Right lobe of liver (tissue), 6 donors: ENCODE measurements around the gene TXLNG. TPM values are rescaled to one million over a fixed set of nuclear protein-coding genes. Genes with fewer than 3 reads are reported as not detected.
"Not testable (repeated sequence)": the region's sequence is repeated elsewhere in the genome, so short reads cannot be mapped to it uniquely, and the experiment has no call there.

Experiments used
- ATAC-seq, 4 donors: fragments of 200-7000 bp; cut with Tn5 transposase; one replicate each; pipeline ENCODE4 v1.9.1; 2020; ENCODE audit warnings: mild to moderate bottlenecking in 4 of 4, moderate library complexity in 4 of 4
- DNase-seq, 3 donors: peaks; one replicate each; pipeline ENCODE4 v3.0.0-alpha.2; 2020
- H3K27ac ChIP-seq, 3 donors: fragments of 200-600 bp; one replicate each; pipeline ENCODE4 v1.8.0; 2022
- H3K27me3 ChIP-seq, 2 donors: fragments of 200-600 bp; one replicate each; pipeline ENCODE4 v1.8.0; 2022
- H3K36me3 ChIP-seq, 4 donors: fragments of 200-600 bp; sonication (generic) in 1 of 4; one replicate each; pipeline versions ENCODE4 v1.5.1 to v1.8.0; 2017 to 2022; ENCODE audit warnings: control low read depth in 1 of 4
- H3K4me1 ChIP-seq, 4 donors: fragments of 200-600 bp; sonication (generic) in 1 of 4; one replicate each; pipeline versions ENCODE4 v1.5.1 to v1.8.0; 2017 to 2022; ENCODE audit warnings: control low read depth in 1 of 4
- H3K4me3 ChIP-seq, 3 donors: fragments of 200-600 bp; one replicate each; pipeline ENCODE4 v1.8.0; 2022
- H3K9me3 ChIP-seq, 4 donors: fragments of 200-600 bp; sonication (generic) in 1 of 4; one replicate each; pipeline versions ENCODE4 v1.5.1 to v1.8.0; 2017 to 2022; ENCODE audit warnings: control low read depth in 1 of 4
- POLR2A ChIP-seq: fragments of 450-650 bp; IDR thresholded peaks from one replicate; pipeline ENCODE4 v1.6.1; 2017; ENCODE audit warnings: antibody characterized with exemption, mild to moderate bottlenecking
- WGBS: methylation state at CpG from one replicate; pipeline ENCODE4 v1.1.6; 2018; ENCODE audit warnings: low coverage, low lambda C conversion rate; ENCODE audit not compliant: insufficient coverage; ENCODE audit errors: missing lambda C conversion rate; 5-methylcytosine and 5-hydroxymethylcytosine counted together
- intact Hi-C, 2 donors: fragments of 100-400 bp; cut with DNase I; formaldehyde crosslinking; loops; one replicate each; pipeline versions ENCODE4 v1.11.2 to v1.14.1; 2022
- total RNA-seq, 6 experiments: library from RNA; depleted of rRNA in 2 of 6; stranded (reverse); fragments of >200 nt in 2 of 6; fragmentation: NEBNext Ultra II Directional in 3 of 6; extraction: Animal tissue kit (Norgen Biotek cat#: 25700) in 3 of 6; gene quantifications; one replicate each; pipeline versions ENCODE4 v1.1.0 to v1.2.4, GENCODE V29; 2016 to 2023
- TF ChIP-seq, protein P1 (sequence below), 4 donors: fragments of 200-600 bp in 3 of 4; fragments of 450-650 bp in 1 of 4; IDR thresholded peaks; one replicate each; pipeline versions ENCODE4 v1.5.1 to v1.8.0; 2016 to 2022; ENCODE audit warnings: antibody characterized with exemption in 4 of 4, mild to moderate bottlenecking in 2 of 4
- donor health status: DM: no; HTN: yes; CAD: no.
- donor health status: DM: no; HTN: no; CAD: no.
- donor health status: DM: no; HTN: no; CAD: no.
- donor health status: DM: no; HTN: yes; CAD: no.
- donor health status: DM: no; HTN: yes; CAD: no.

TXLNG gene
- total RNA-seq, 6 experiments from 2014 or later, result 3.9 to 9.3 (median 7.3) TPM

DNA sequence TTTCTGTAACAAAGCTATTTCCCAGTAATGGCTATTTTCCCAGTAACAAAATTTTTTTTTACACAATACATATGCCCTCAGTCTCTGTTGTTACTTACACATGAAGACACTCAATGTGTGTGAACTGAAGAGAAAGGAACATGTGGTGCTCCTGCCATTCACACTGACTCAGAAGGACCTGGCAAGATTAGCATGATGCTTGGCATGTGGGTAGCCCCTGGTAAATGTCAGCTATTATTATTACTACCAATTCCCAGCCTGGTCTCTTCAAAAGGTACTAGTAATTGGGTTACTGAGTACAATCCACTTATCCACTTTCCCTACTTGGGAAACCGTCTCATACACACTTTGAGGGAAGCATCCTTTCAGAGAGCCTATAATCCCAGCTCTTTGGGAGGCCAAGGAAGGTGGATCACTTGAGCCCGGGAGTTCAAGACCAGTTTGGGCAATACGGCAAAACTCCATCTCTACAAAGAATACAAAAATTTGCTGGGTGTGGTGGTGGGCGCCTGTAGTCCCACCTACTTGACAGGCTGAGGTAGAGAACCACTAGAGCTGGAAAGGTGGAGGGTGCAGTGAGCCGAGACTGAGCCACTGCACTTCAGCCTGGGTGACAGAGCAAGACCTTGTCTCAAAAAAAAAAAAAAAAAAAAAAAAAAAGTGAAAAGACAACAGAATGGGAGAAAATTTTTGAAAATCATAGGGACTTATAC is 69.3 kb downstream of the TXLNG start:
- TF ChIP-seq POLR2A, result no peak
- TF ChIP-seq, protein P1, sequence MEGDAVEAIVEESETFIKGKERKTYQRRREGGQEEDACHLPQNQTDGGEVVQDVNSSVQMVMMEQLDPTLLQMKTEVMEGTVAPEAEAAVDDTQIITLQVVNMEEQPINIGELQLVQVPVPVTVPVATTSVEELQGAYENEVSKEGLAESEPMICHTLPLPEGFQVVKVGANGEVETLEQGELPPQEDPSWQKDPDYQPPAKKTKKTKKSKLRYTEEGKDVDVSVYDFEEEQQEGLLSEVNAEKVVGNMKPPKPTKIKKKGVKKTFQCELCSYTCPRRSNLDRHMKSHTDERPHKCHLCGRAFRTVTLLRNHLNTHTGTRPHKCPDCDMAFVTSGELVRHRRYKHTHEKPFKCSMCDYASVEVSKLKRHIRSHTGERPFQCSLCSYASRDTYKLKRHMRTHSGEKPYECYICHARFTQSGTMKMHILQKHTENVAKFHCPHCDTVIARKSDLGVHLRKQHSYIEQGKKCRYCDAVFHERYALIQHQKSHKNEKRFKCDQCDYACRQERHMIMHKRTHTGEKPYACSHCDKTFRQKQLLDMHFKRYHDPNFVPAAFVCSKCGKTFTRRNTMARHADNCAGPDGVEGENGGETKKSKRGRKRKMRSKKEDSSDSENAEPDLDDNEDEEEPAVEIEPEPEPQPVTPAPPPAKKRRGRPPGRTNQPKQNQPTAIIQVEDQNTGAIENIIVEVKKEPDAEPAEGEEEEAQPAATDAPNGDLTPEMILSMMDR (IDR thresholded peaks at IDR 0.05), result no peak
- Histone ChIP-seq H3K4me1 (no peaks in the 10 kb centered on the region), H3K27ac (no peak overlapping the region), H3K4me3 (no peak overlapping the region), H3K36me3 (peaks cover 0 to 23% (median 0%) of the 10 kb centered on the region in 4 donors), H3K27me3 (no peaks in the 10 kb centered on the region), H3K9me3 (no peaks in the 10 kb centered on the region)
- ATAC-seq, result no peak
- intact Hi-C loops, result no loop called here
- no peak for DNase-seq
- WGBS, result 92% methylated on average over 5 of the region's 5 CpGs

- intact Hi-C loops, H3K27ac ChIP-seq, DNase-seq, H3K4me1 ChIP-seq, H3K27me3 ChIP-seq, ATAC-seq, H3K4me3 ChIP-seq, H3K9me3 ChIP-seq: not testable (repeated sequence)
- WGBS, result 67% methylated on average over 2 of the region's 2 CpGs
- H3K36me3 ChIP-seq, result peaks cover 0 to 23% (median 0%) of the 10 kb centered on the region in 4 donors
These were observed 69.8 kb downstream of the TXLNG start for GRCh38 chrX:16856076-16856404.

DNA sequence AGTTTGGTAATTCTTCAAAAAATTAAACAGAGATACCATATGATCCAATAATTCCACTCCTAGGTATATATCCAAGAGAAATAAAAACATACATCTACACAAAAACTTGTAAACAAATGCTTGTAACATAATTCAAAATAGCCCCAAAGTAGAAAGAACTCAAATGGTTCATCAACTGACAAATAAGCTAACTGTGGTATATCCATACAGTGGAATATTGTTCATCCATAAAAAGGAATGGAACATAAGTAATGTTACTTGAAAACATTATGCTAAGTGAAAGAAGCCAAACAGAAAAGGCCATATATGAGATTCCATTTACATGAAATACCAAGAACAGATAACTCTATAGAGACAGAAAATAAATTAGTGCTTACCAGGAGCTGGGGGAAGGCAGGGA is 70.5 kb downstream of the TXLNG start:
- no peaks in the 10 kb centered on the region for H3K9me3 ChIP-seq
- peaks cover 0 to 27% (median 0%) of the 10 kb centered on the region in 4 donors for H3K36me3 ChIP-seq
- no peaks in the 10 kb centered on the region for H3K27me3 ChIP-seq
- ATAC-seq (no peak), DNase-seq (no peak)
- intact Hi-C loops, result no loop called here
- H3K4me1 ChIP-seq, result no peaks in the 10 kb centered on the region
- TF ChIP-seq, protein P1 (IDR thresholded peaks at IDR 0.05), result no peak
- TF ChIP-seq POLR2A, result no peak
- H3K4me3 ChIP-seq, result no peak overlapping the region
- no peak overlapping the region for H3K27ac ChIP-seq

- DNase-seq, result no peak
- H3K4me1 ChIP-seq, result no peaks in the 10 kb centered on the region
- no peaks in the 10 kb centered on the region for H3K27me3 ChIP-seq
- peaks cover 0 to 7% (median 0%) of the 10 kb centered on the region in 4 donors for H3K36me3 ChIP-seq
- H3K4me3 ChIP-seq, result no peak overlapping the region
- intact Hi-C loops, result no loop called here
- 75% methylated on average over 1 of the region's 2 CpGs for whole genome bisulfite sequencing
- TF ChIP-seq, protein P1 (IDR thresholded peaks at IDR 0.05), result no peak
- TF ChIP-seq POLR2A, result no peak
- H3K27ac ChIP-seq, result no peak overlapping the region
- no peak for ATAC-seq
- H3K9me3 ChIP-seq, result no peaks in the 10 kb centered on the region
These were observed 76.6 kb downstream of the TXLNG start for GRCh38 chrX:16862829-16863228.

GRCh38 chrX:16867947-16868346 is 81.7 kb downstream of the TXLNG start:
- Histone ChIP-seq H3K4me1 (peaks cover 0 to 11% (median 0%) of the 10 kb centered on the region in 4 donors), H3K36me3 (no peaks in the 10 kb centered on the region), H3K4me3 (no peak overlapping the region), H3K27ac (no peak overlapping the region), H3K9me3 (no peaks in the 10 kb centered on the region), H3K27me3 (no peaks in the 10 kb centered on the region)
- 90% methylated on average over 6 of the region's 6 CpGs for WGBS
- intact Hi-C loops, result no loop called here
- TF ChIP-seq, protein P1 (IDR thresholded peaks at IDR 0.05), result no peak
- no peak for TF ChIP-seq POLR2A
- ATAC-seq, result no peak
- DNase-seq, result no peak
